ENCODE results near the gene CIAPIN1. TPM values are rescaled to one million over a fixed set of nuclear protein-coding genes. Genes with fewer than 3 reads are reported as not detected.

The CIAPIN1 gene
- total RNA-seq, 4 donors from 2014 or later: 19.1 to 32.4 (median 25.8) TPM

DNA sequence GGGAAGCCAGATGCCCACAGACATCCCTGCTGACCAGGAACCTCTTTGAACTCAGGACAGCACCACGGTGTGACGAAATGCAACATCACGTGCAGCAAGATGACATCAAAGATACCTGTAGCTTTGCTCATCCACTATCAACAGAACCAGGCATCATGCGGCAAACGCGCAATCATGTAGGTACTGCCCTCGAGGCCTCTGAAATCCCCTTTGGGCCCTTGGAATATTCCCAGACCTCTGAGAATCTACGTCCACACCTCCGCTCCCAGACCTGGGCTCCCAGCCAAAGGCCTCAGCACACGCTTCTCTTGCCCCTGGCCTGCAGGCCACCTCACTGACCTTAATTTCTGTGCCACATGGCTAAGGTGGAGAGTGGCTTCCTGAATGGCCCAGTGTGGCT lies 67.6 kb downstream of the CIAPIN1 start:
- no peaks in the 10 kb centered on the region for H3K9me3 ChIP-seq
- 48 to 60% methylated on average over 1 to 8 of the region's 10 CpGs for WGBS, 2 donors (ENCODE audit: low coverage in 1 of 2)
- no peak for ATAC-seq
- H3K27ac ChIP-seq: peak overlapping the region in 3 of 4 donors; percentile 62 to 96 (median 68)
- H3K4me3 ChIP-seq: no peak overlapping the region
- peaks cover 0 to 32% of the 10 kb centered on the region in 2 donors for H3K36me3 ChIP-seq
- H3K4me1 ChIP-seq: peaks cover 0 to 98% (median 30%) of the 10 kb centered on the region in 3 donors
- no peaks in the 10 kb centered on the region for H3K27me3 ChIP-seq
- no peak for TF ChIP-seq POLR2A (IDR thresholded peaks at IDR 0.05)
- no peak for TF ChIP-seq POLR2AphosphoS5 (IDR thresholded peaks at IDR 0.05)
- TF ChIP-seq EP300 (IDR thresholded peaks at IDR 0.05): no peak
- TF ChIP-seq, protein P1, sequence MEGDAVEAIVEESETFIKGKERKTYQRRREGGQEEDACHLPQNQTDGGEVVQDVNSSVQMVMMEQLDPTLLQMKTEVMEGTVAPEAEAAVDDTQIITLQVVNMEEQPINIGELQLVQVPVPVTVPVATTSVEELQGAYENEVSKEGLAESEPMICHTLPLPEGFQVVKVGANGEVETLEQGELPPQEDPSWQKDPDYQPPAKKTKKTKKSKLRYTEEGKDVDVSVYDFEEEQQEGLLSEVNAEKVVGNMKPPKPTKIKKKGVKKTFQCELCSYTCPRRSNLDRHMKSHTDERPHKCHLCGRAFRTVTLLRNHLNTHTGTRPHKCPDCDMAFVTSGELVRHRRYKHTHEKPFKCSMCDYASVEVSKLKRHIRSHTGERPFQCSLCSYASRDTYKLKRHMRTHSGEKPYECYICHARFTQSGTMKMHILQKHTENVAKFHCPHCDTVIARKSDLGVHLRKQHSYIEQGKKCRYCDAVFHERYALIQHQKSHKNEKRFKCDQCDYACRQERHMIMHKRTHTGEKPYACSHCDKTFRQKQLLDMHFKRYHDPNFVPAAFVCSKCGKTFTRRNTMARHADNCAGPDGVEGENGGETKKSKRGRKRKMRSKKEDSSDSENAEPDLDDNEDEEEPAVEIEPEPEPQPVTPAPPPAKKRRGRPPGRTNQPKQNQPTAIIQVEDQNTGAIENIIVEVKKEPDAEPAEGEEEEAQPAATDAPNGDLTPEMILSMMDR (IDR thresholded peaks at IDR 0.05): no peak

Other genes with a start within 250 kb of the CIAPIN1 start
- 10 to 100 TPM; 52.5 to 82.2 (median 75.8) TPM for gene ARL2BP, start 202.1 kb downstream of the CIAPIN1 start, total RNA-seq
- 10 to 100 TPM in 1 of 4 donors, 1 to 10 TPM in 3; 1.7 to 11.4 (median 5.4) TPM for gene PLLP, start 162.7 kb downstream of the CIAPIN1 start, total RNA-seq
- gene CCL22, start 88.6 kb downstream of the CIAPIN1 start, total RNA-seq: not detected
- gene CX3CL1, start 74.9 kb downstream of the CIAPIN1 start, total RNA-seq: 10 to 100 TPM; 18.6 to 45.8 (median 30.5) TPM
- gene CCL17, start 42.6 kb downstream of the CIAPIN1 start, total RNA-seq: not detected
- 100 to 1,000 TPM in 1 of 4 donors, 10 to 100 TPM in 3; 45.0 to 122 (median 84.9) TPM for gene COQ9, start 94 bp upstream of the CIAPIN1 start, total RNA-seq
- gene POLR2C, start 15.3 kb upstream of the CIAPIN1 start, total RNA-seq: 100 to 1,000 TPM in 2 of 4 donors, 10 to 100 TPM in 2; 80.0 to 141 (median 100.0) TPM
- gene DOK4, start 39.1 kb upstream of the CIAPIN1 start, total RNA-seq: 10 to 100 TPM; 16.6 to 36.6 (median 26.6) TPM
- 10 to 100 TPM; 24.4 to 56.6 (median 35.7) TPM for gene CCDC102A, start 89.2 kb upstream of the CIAPIN1 start, total RNA-seq
- under 1 TPM in 1 of 4 donors, not detected in 3; 0.40 TPM for gene ADGRG5, start 95.3 kb upstream of the CIAPIN1 start, total RNA-seq
- 10 to 100 TPM in 2 of 4 donors, 1 to 10 TPM in 2; 7.0 to 20.1 (median 12.6) TPM for gene ADGRG1, start 181.2 kb upstream of the CIAPIN1 start, total RNA-seq
- gene ADGRG3, start 220.9 kb upstream of the CIAPIN1 start, total RNA-seq: 1 to 10 TPM in 3 of 4 donors, under 1 TPM in 1; 0.31 to 7.4 (median 2.2) TPM
- under 1 TPM in 1 of 4 donors, not detected in 3; 0.15 TPM for gene DRC7, start 247.4 kb upstream of the CIAPIN1 start, total RNA-seq